ENCODE results near the gene LDAH.
"Not testable (repeated sequence)": the region's sequence is repeated elsewhere in the genome, so short reads cannot be mapped to it uniquely, and the experiment has no call there.

The LDAH gene

GRCh38 chr2:20717641-20718040 lies 105.3 kb downstream of the LDAH start:
- no peak for DNase-seq

DNA sequence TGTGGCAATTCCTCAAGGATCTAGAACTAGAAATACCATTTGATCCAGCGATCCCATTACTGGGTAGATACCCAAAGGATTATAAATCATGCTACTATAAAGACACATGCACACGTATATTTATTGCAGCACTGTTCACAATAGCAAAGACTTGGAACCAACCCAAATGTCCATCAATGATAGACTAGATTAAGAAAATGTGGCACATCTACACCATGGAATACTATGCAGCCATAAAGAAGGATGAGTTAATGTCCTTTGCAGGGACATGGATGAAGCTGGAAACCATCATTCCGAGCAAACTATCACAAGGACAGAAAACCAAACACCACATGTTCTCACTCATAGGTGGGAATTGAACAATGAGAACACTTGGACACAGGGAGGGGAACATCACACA lies 106.7 kb downstream of the LDAH start:
- DNase-seq = not testable (repeated sequence)

DNA sequence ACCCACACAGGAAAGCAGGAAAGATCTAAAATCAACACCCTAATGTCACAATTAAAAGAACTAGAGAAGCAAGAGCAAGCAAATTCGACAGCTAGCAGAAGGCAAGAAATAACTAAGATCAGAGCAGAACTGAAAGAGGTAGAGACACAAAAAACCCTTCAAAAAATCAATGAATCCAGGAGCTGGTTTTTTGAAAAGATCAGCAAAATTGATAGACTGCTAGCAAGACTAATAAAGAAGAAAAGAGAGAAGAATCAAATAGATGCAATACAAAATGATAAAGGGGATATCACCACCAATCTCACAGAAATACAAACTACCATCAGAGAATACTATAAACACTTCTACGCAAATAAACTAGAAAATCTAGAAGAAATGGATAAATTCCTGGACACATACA lies 108.5 kb downstream of the LDAH start:
- not testable (repeated sequence) for DNase-seq

- DNase-seq = not testable (repeated sequence)
Measured at GRCh38 chr2:20713585-20713984, 109.3 kb downstream of the LDAH start.

GRCh38 chr2:20711641-20712040 lies 111.3 kb downstream of the LDAH start:
- DNase-seq = not testable (repeated sequence)

DNA sequence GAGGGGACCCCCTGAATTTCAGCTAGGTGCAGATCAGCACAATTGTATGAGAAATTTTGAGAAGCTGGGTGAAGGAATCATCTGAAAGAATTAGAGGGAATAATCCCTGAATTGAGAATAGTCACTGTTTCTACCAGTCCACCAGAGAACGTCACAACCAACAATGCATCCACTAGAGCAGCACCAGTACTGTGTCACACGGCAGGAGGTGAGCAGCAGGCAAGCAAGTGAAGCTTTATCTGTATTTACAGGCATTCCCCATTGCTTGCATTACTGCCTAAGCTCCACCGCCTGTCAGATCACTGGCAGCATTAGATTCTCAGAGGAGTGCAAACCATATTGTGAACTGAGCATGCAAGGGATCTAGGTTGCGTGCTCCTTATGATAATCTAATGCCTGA lies 115.3 kb downstream of the LDAH start:
- DNase-seq = no peak

- DNase-seq = no peak
Measured at GRCh38 chr2:20706786-20707185, 116.1 kb downstream of the LDAH start.

- DNase-seq = no peak
Measured at GRCh38 chr2:20706217-20706616, 116.7 kb downstream of the LDAH start.

DNA sequence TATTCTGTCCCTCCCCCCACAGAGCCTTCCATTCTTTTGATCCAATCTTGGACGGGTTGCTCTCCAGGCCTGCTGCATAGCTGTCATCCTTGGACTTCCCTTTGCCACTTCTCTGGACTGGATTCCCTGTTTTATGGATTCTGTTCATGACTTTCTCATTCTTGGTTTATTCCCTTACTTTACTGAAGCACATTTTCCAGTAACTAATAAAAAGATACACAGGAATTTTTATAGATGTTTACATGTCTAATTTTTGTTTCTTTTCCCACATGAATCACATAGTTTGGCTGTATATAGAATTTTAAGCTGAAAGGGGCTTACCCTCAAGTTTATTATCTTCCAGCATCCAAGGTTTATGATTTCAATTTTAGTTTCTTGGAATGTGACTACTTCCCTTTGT lies 118.0 kb downstream of the LDAH start:
- no peak for DNase-seq

DNA sequence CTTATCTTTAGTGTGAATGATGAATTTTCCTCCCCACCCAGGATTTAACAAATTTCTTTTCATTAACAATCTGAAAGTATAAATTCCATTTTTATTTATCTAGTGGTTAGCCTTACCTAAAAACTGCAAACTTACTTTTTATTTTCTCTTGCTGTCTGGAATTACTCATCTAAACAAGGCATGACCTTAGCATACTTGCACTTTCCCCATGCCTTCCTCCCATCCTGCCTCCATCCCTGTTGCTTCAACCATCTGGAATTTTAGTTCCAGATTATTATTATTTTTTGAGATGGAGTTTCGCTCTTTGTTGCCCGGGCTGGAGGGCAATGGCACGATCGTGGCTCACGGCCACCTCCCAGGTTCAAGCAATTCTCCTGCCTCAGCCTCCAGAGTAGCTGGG lies 120.3 kb downstream of the LDAH start:
- DNase-seq = no peak

GRCh38 chr2:20698916-20699613 lies 123.8 kb downstream of the LDAH start:
- DNase-seq = peak; percentile 55 to 72

DNA sequence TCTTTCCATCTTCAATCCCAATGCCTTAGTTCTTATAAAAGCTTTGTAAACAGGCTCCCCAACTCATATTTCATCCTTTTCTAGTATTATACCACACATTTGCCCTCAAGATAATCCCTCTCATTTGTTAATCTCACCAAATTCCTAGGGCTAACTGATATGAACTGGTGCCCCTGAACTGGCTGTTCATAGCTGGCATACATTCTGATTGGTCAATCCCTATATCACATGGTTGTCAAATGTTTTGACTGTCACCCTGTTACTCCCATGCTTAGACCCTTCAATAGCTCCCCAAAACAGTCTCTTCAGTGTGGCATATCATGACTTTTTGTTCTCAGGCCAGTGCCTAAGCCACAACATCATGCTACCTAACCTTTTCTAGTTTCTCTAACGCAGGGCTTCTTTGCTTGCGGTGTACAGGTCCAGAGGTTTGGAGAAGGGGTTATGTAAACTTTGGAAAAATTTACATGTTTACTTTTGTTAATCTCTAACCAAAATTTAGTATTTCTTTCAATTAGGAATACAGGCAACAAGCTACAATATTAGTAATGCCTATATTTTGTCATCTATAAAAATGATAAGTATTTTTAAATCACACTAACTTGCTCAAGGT lies 125.5 kb downstream of the LDAH start:
- DNase-seq = no peak

DNA sequence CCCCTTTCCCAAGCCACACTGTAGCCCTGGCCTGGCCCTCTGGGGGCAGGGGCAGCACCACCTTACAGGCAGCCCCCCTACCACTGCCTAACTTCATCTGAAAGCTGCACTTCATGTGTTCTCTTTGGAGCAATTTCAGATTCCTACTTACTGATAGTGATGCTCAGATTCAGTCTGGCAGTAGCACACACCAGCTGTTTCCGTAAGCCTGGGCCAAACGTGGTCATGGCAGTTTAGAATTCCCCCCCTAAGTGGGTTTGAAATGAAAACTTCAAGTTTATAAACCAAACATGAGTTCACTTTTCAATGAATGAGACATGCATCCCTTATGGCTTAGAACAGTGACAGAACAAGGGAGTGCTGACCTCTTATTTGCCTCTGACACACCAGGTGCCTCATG lies 126.5 kb downstream of the LDAH start:
- DNase-seq = no peak

- no peak for DNase-seq
Measured at GRCh38 chr2:20693317-20693716, 129.6 kb downstream of the LDAH start.

DNA sequence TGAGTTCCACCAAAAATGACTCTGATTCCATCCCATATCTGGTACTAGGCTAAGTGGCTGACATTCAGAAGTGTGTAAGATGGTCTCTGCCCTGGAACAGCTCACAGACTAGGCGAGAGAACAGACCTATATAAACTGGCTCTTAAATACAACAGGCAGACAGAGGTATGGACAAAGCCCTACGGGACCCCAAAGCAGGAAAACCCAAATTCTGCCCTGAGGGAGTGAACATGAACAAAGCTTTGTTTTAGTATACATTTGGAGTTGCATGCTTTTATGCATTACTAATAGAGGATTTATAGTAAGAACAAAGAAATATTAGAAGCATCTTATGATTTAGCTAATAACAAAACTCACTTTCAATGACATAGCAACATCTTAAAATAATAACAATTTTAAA lies 130.8 kb downstream of the LDAH start:
- DNase-seq = no peak

GRCh38 chr2:20691076-20691734 lies 131.7 kb downstream of the LDAH start:
- DNase-seq = no peak

GRCh38 chr2:20689428-20690264 lies 133.3 kb downstream of the LDAH start:
- DNase-seq = no peak

DNA sequence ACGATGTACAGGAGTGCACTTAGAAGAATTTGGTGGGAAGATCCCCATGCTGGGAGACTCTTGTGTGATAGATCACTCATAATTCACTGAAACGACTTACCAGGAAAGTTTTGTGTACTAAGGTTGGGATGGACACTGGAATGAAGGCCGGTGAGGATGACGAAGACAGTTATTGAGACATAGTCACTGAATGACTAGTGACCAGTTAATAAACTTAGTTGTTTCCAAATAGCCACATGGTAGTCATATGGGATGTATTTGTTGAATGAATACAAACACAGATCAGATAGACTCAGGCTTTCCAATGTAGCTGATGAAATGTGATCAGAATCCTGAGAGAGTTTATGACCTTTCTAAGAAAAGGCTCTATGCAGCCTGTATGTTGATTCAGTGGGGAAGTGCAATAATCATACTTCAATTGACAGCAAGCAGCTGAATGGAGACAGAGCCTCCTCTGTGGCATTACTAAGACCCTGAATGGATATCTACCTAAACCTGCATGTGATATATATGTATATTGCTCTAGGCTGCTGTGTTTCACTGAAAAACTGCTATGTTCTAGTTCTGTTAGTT lies 135.6 kb downstream of the LDAH start:
- DNase-seq = no peak

DNA sequence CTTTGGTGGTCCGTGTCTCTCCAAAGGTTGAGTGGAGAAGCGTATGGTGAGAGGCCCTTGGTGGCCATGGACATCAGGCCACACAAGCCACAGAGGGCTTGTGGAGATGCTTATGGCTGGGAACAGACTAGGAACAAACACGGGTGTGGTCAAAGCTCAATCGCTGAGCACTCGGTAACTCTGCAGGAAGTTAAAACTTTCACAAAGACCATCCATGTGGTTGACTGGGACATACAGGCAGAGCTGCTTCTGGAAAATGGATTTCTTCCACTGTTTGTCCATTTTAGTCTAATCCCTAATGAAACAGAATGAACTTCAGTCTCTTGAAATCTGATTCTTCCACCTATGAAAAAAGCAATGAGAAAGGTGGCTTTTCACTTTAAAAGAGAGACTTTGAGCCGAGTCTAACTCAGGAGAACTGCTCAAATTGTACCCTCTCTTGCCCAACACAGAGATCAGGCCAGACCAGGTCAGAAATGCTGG lies 138.3 kb downstream of the LDAH start:
- DNase-seq = no peak

GRCh38 chr2:20682167-20682920 lies 140.6 kb downstream of the LDAH start:
- DNase-seq = peak in 1 of 2 donors; percentile 15

GRCh38 chr2:20680744-20681375 lies 142.0 kb downstream of the LDAH start:
- DNase-seq = no peak

DNA sequence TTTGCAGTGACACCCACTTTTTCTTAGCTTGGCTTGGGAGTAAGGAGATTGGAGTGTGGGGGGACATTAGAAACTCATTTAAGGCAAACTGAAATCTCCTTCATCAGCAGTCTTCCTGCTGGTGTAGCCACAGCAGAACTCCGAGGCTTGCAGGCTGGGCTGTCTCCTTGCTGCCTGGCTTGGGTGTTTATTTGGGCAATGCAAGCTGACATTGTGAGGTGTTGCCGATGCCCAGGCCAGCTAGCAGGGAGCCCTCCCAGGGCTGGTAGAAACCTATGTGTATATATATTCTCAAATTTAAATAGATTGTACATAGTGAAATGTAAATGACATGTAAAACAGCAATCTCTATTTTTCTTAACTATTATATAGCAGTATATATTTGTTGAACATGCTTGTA lies 144.1 kb downstream of the LDAH start:
- DNase-seq = no peak
